ENCODE measurements around the gene SKAP1. TPM values are rescaled to one million over a fixed set of nuclear protein-coding genes. Genes with fewer than 3 reads are reported as not detected.

Gene SKAP1
- total and polyA plus RNA-seq, 12 donors: 3.2 to 117 (median 10.7) TPM

DNA sequence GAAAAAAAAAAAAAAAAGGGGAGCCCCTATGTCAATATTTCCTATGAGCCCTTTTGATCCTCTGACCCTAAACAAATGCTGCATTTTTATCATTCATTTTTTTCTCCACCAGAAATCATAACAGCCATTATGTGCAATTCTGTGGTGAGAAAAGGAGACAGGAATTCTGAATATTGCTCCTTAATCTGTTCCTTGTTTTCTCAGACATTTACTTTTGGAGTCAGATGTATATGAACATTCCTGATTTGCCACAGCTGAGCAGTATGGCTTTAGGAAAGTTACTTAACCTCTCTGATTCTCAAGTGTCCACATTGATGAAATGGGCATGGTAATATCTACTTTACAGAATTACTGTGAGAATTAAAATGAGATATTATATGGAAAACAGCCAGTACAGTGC, 144.4 kb downstream of the SKAP1 start:
- Histone ChIP-seq H3K27ac (no peak overlapping the region), H3K27me3 (no peaks in the 10 kb centered on the region), H3K4me1 (replicated peaks in 1 of 2) (peaks cover 0 to 5% of the 10 kb centered on the region in 2 donors), H3K9me3 (replicated peaks in 1 of 3) (no peaks in the 10 kb centered on the region), H3K4me3 (no peak overlapping the region), H3K36me3 (replicated peaks in 1 of 2) (no peaks in the 10 kb centered on the region)
- intact Hi-C loops (cut with DNase I): no loop called here
- no peak for DNase-seq
- TF ChIP-seq, protein P1, sequence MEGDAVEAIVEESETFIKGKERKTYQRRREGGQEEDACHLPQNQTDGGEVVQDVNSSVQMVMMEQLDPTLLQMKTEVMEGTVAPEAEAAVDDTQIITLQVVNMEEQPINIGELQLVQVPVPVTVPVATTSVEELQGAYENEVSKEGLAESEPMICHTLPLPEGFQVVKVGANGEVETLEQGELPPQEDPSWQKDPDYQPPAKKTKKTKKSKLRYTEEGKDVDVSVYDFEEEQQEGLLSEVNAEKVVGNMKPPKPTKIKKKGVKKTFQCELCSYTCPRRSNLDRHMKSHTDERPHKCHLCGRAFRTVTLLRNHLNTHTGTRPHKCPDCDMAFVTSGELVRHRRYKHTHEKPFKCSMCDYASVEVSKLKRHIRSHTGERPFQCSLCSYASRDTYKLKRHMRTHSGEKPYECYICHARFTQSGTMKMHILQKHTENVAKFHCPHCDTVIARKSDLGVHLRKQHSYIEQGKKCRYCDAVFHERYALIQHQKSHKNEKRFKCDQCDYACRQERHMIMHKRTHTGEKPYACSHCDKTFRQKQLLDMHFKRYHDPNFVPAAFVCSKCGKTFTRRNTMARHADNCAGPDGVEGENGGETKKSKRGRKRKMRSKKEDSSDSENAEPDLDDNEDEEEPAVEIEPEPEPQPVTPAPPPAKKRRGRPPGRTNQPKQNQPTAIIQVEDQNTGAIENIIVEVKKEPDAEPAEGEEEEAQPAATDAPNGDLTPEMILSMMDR (IDR thresholded peaks at IDR 0.05): no peak
- no peak for TF ChIP-seq POLR2A (IDR thresholded peaks at IDR 0.05)

- no peaks in the 10 kb centered on the region for H3K9me3 ChIP-seq (replicated peaks in 1 of 3)
- 47 to 64% (median 59%) methylated on average over 1 of the region's 1 CpG for WGBS, 4 donors
Measured at GRCh38 chr17:48283907-48284306, 146.1 kb downstream of the SKAP1 start.

GRCh38 chr17:48283411-48283810, 146.6 kb downstream of the SKAP1 start:
- TF ChIP-seq, protein P1 (IDR thresholded peaks at IDR 0.05): no peak
- no peak for TF ChIP-seq POLR2A (IDR thresholded peaks at IDR 0.05)
- Histone ChIP-seq H3K27ac (no peak overlapping the region), H3K4me1 (replicated peaks in 1 of 2) (peaks cover 0 to 5% of the 10 kb centered on the region in 2 donors), H3K27me3 (no peaks in the 10 kb centered on the region), H3K4me3 (no peak overlapping the region), H3K9me3 (replicated peaks in 1 of 3) (no peaks in the 10 kb centered on the region), H3K36me3 (replicated peaks in 1 of 2) (no peaks in the 10 kb centered on the region)
- WGBS, 4 donors: 74 to 92% (median 81%) methylated on average over 2 of the region's 2 CpGs
- intact Hi-C loops (cut with DNase I): no loop called here
- no peak for DNase-seq

More at GRCh38 chr17:48283907-48284306, 146.1 kb downstream of the SKAP1 start:
- intact Hi-C loops (cut with DNase I): no loop called here
- no peak for DNase-seq
- no peak overlapping the region for H3K4me3 ChIP-seq
- no peaks in the 10 kb centered on the region for H3K27me3 ChIP-seq
- peaks cover 0 to 5% of the 10 kb centered on the region in 2 donors for H3K4me1 ChIP-seq (replicated peaks in 1 of 2)
- no peak for TF ChIP-seq POLR2A (IDR thresholded peaks at IDR 0.05)
- no peak overlapping the region for H3K27ac ChIP-seq
- no peaks in the 10 kb centered on the region for H3K36me3 ChIP-seq (replicated peaks in 1 of 2)

DNA sequence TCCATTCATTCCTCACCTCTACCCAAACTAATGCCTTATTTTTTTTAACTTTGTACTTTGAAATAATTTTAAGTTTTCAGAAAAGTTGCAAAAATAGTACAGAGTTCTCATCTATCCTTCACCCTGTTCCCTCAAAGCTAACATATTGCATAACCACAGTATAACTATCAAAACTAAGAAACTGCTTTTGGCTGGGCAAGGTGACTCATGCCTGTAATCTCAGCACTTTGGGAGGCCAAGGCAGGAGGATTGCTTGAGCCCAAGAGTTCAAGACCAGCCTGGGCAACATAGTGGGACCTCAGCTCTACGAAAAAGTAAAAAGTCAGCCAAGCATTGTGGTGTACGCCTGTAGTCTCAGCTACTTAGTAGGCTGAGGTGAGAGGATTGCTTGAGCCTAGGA, 147.7 kb downstream of the SKAP1 start:
- Histone ChIP-seq H3K36me3 (replicated peaks in 1 of 2) (no peaks in the 10 kb centered on the region), H3K4me1 (replicated peaks in 1 of 2) (peaks cover 0 to 5% of the 10 kb centered on the region in 2 donors), H3K4me3 (no peak overlapping the region), H3K27me3 (no peaks in the 10 kb centered on the region), H3K9me3 (replicated peaks in 1 of 3) (no peaks in the 10 kb centered on the region), H3K27ac (no peak overlapping the region)
- TF ChIP-seq, protein P1 (IDR thresholded peaks at IDR 0.05): no peak
- TF ChIP-seq POLR2A (IDR thresholded peaks at IDR 0.05): no peak
- no peak for DNase-seq
- WGBS, 4 donors: 81 to 90% (median 85%) methylated on average over 2 of the region's 2 CpGs
- intact Hi-C loops (cut with DNase I): no loop called here

DNA sequence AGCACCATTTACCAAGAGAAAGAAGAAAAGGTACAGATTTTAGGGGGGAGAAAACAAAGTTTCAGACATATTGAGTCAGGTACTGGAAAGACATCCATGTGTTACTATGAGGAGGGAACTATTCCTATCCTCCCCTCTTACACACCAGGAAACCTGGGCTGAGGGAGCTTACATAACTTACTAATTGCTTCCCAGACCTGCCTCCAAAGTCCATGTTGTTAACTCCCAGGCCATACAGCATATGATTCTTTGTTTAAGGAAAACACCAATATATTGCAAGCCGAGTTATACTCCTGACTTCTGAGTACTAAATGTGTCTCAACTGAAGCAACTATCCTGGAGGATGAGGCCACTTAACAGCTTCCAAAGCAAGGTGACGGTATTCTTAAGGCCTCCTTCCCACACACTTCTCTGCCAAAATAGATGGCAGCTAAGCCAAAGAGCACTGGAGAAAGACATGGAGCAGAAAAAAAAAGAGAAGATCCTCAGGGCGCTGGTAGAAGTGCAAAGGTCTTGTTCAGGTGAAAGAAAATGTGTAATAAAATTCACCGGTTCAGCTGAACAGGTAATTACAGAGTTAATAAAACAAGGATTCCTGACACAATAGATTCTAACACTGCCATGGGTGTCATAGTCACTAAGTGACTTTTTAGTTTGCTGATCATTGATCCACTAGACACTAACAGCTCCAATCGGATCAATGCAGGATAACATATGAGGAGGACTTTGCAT, 151.1 kb downstream of the SKAP1 start:
- 94 to 97% (median 95%) methylated on average over 5 of the region's 5 CpGs for WGBS, 4 donors
- TF ChIP-seq, protein P1 (IDR thresholded peaks at IDR 0.05): no peak
- no peak for TF ChIP-seq POLR2A (IDR thresholded peaks at IDR 0.05)
- intact Hi-C loops (cut with DNase I): no loop called here
- Histone ChIP-seq H3K9me3 (replicated peaks in 1 of 3) (no peaks in the 10 kb centered on the region), H3K4me3 (no peak overlapping the region), H3K4me1 (replicated peaks in 1 of 2) (peaks cover 0 to 5% of the 10 kb centered on the region in 2 donors), H3K36me3 (replicated peaks in 1 of 2) (no peaks in the 10 kb centered on the region), H3K27ac (no peak overlapping the region), H3K27me3 (no peaks in the 10 kb centered on the region)
- DNase-seq: no peak
